IMR-90 (cell line): ENCODE data around the gene FRS3. TPM values are rescaled to one million over a fixed set of nuclear protein-coding genes. Genes with fewer than 3 reads are reported as not detected.

ENCODE experiments used
- ATAC-seq: fragments of 200-7000 bp; cut with Tn5 transposase; 2 replicates; pipeline ENCODE4 v1.9.1; 2020; ENCODE audit warnings: low read depth, mild to moderate bottlenecking, moderate library complexity
- BruUV-seq: library from RNA; stranded (reverse); fragments of 400-500 nt; replicated peaks from 2 replicates; lab custom pipeline; 2021; lab: Mats Ljungman, UMichigan
- CTCF ChIA-PET: fragments of 300-600 bp; formaldehyde crosslinking; extraction: SDS; loops from one replicate; lab custom pipeline; 2021; ENCODE audit warnings: antibody characterized with exemption; lab: Yijun Ruan, JAX
- POLR2A ChIA-PET: fragments of 300-600 bp; sonication (Branson Sonifier 250); formaldehyde crosslinking; loops from one replicate; lab custom pipeline; 2022; ENCODE audit warnings: antibody characterized with exemption; ENCODE audit not compliant: unreplicated experiment; lab: Charles Lee
- DNase-seq: peaks from one replicate; pipeline ENCODE4 v3.0.0; 2013
- H2AFZ ChIP-seq: replicated peaks from 2 replicates; pipeline ENCODE3; 2013; ENCODE audit warnings: low read length, mild to moderate bottlenecking; ENCODE audit not compliant: poor library complexity
- H2AK5ac ChIP-seq: 2 replicates; pipeline ENCODE4 v1.6.1; 2013; ENCODE audit warnings: low read depth, low read length, inconsistent platforms
- H2AK9ac ChIP-seq: replicated peaks from 2 replicates; pipeline ENCODE3; 2013; ENCODE audit warnings: mild to moderate bottlenecking, low read depth, low read length, moderate library complexity; ENCODE audit not compliant: poor library complexity
- H2BK120ac ChIP-seq: 2 replicates; pipeline ENCODE4 v1.6.1; 2013; ENCODE audit warnings: low read depth, low read length, inconsistent platforms
- H2BK15ac ChIP-seq: 3 replicates; pipeline ENCODE4 v1.6.1; 2013; ENCODE audit warnings: low read depth, low read length, inconsistent platforms
- H2BK20ac ChIP-seq: 2 replicates; pipeline ENCODE4 v1.6.1; 2013; ENCODE audit warnings: low read depth, mild to moderate bottlenecking, inconsistent platforms, low read length, moderate library complexity
- H2BK5ac ChIP-seq: 2 replicates; pipeline ENCODE4 v1.6.1; 2013; ENCODE audit warnings: mild to moderate bottlenecking, low read depth, low read length, inconsistent platforms; ENCODE audit not compliant: poor library complexity, severe bottlenecking
- H3K14ac ChIP-seq: replicated peaks from 2 replicates; pipeline ENCODE4 v1.6.1; 2013; ENCODE audit warnings: low read depth, low read length, inconsistent platforms
- H3K18ac ChIP-seq: 2 replicates; pipeline ENCODE4 v1.6.1; 2013; ENCODE audit warnings: low read depth, low read length, control low read depth
- H3K23ac ChIP-seq: 2 replicates; pipeline ENCODE4 v1.6.1; 2013; ENCODE audit warnings: low read depth, low read length, inconsistent platforms
- H3K27ac ChIP-seq: 2 replicates; pipeline ENCODE4 v1.5.1; 2013; ENCODE audit warnings: mild to moderate bottlenecking, control low read depth, low read length; ENCODE audit not compliant: insufficient read depth
- H3K27me3 ChIP-seq: 2 replicates; pipeline ENCODE4 v1.6.1; 2013; ENCODE audit warnings: low read length; ENCODE audit not compliant: control insufficient read depth, insufficient read depth
- H3K36me3 ChIP-seq: 2 replicates; pipeline ENCODE4 v1.6.1; 2013; ENCODE audit warnings: low read length, mixed read lengths; ENCODE audit not compliant: control insufficient read depth, insufficient read depth
- H3K4ac ChIP-seq: 2 replicates; pipeline ENCODE4 v1.6.1; 2013; ENCODE audit warnings: low read depth, low read length, inconsistent platforms
- H3K4me1 ChIP-seq: 2 replicates; pipeline ENCODE4 v1.6.1; 2013; ENCODE audit warnings: low read length, mixed read lengths; ENCODE audit not compliant: control insufficient read depth, insufficient read depth
- H3K4me2 ChIP-seq: 2 replicates; pipeline ENCODE4 v1.6.1; 2013; ENCODE audit warnings: low read depth, mild to moderate bottlenecking, control low read depth, low read length, moderate library complexity
- H3K4me3 ChIP-seq: 2 replicates; pipeline ENCODE4 v1.5.1; 2013; ENCODE audit warnings: low read depth, mild to moderate bottlenecking, control low read depth, low read length, moderate library complexity; ENCODE audit not compliant: insufficient read depth
- H3K56ac ChIP-seq: 2 replicates; pipeline ENCODE4 v1.6.1; 2013; ENCODE audit warnings: low read length, inconsistent platforms; ENCODE audit not compliant: insufficient read depth; ENCODE audit errors: extremely low read depth
- H3K79me1 ChIP-seq, 2 experiments: 2 replicates each; pipeline ENCODE4 v1.6.1; 2013; ENCODE audit warnings: low read length in 2 of 2, inconsistent platforms in 1 of 2, low read depth in 1 of 2
- H3K9ac ChIP-seq: 2 replicates; pipeline ENCODE4 v1.6.1; 2013; ENCODE audit warnings: low read depth, low read length, control low read depth
- H3K9me1 ChIP-seq: 2 replicates; pipeline ENCODE4 v1.6.1; 2013; ENCODE audit warnings: low read length, inconsistent platforms; ENCODE audit not compliant: insufficient read depth
- H3K9me3 ChIP-seq: 2 replicates; pipeline ENCODE4 v1.6.1; 2013; ENCODE audit warnings: low read length; ENCODE audit not compliant: control insufficient read depth, insufficient read depth
- H4K20me1 ChIP-seq: 2 replicates; pipeline ENCODE4 v1.6.1; 2013; ENCODE audit warnings: low read length, inconsistent platforms; ENCODE audit not compliant: insufficient read depth
- H4K5ac ChIP-seq: 2 replicates; pipeline ENCODE4 v1.6.1; 2013; ENCODE audit warnings: mild to moderate bottlenecking, low read depth, low read length, control low read depth
- H4K8ac ChIP-seq, 2 experiments: 2 replicates each; pipeline ENCODE4 v1.6.1; 2013; ENCODE audit warnings: low read depth in 2 of 2, low read length in 2 of 2, control low read depth in 1 of 2, inconsistent platforms in 1 of 2
- H4K91ac ChIP-seq: 2 replicates; pipeline ENCODE4 v1.6.1; 2013; ENCODE audit warnings: low read depth, low read length, inconsistent platforms; ENCODE audit not compliant: insufficient read depth
- FOS ChIP-seq: fragments of 150-350 bp; IDR thresholded peaks from 2 replicates; pipeline ENCODE4 v1.6.1; 2016; ENCODE audit warnings: low read depth, low read length
- SMC3 ChIP-seq: fragments of 150-350 bp; IDR thresholded peaks from 2 replicates; pipeline ENCODE4 v1.6.1; 2016; ENCODE audit warnings: low read depth, mild to moderate bottlenecking, antibody characterized with exemption, low read length, moderate library complexity
- WGBS, 2 experiments: methylation state at CpG; one replicate each; pipeline versions ENCODE4 v1.1.5 to v1.1.7; 2013; ENCODE audit warnings: missing lambda C conversion rate in 2 of 2; ENCODE audit not compliant: insufficient read length in 1 of 2; ENCODE audit errors: extremely low coverage in 2 of 2; 5-methylcytosine and 5-hydroxymethylcytosine counted together
- dilution Hi-C: fragments of 300-500 bp; cut with HindIII; formaldehyde crosslinking; loops from one replicate; pipeline ENCODE4 v1.14.3; 2018; ENCODE audit warnings: low sequenced_read_pairs; ENCODE audit not compliant: unreplicated experiment
- in situ Hi-C: fragments of 300-500 bp; cut with MboI; formaldehyde crosslinking; loops from 3 replicates; pipeline ENCODE4 v1.14.3; 2019; ENCODE audit warnings: low sequenced_read_pairs, inconsistent platforms, mixed read lengths
- intact Hi-C: fragments of 100-400 bp; cut with micrococcal nuclease; formaldehyde crosslinking; loops from 2 replicates; pipeline ENCODE4 v1.10.0; 2022
- polyA plus RNA-seq, 3 experiments: library from polyadenylated mRNA; depleted of rRNA; stranded (reverse); fragments of >200 nt; gene quantifications; 2 replicates each; pipeline ENCODE4 v1.2.3, GENCODE V29; 2012; ENCODE audit warnings: low replicate concordance in 1 of 3
- total RNA-seq: library from RNA; depleted of rRNA; stranded (reverse); fragments of >200 nt; gene quantifications from 2 replicates; pipeline ENCODE4 v1.2.3, GENCODE V29; 2012
- TF ChIP-seq, protein P1 (sequence below): conservative IDR thresholded peaks from 2 replicates; pipeline ENCODE4 v1.5.1; 2012; ENCODE audit warnings: mild to moderate bottlenecking, low read depth, low read length, improper control_type of control experiment

The FRS3 gene
- total and polyA plus RNA-seq, 2 of the 4 experiments (the other 2 are of a cell fraction) = 0.54 to 3.8 TPM

DNA sequence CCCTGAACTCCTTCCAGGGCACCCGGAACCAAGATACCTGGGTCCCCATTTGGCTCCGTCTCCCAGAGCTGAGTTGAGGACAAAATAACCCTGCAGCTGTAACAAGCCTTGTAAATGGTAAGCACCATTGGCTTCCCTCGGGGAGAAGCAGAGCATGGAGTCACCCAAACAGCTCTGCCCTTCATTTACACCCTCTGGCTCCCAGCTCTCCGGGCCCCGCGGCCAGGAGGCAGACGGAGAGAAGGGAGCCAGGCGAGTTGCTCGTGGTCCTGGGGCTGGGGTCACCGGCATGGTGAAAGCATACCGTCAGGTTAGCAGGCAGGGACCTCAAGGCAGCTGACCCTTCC is 46.4 kb downstream of the FRS3 start:
- Histone ChIP-seq H2AK5ac (peak overlapping the region; percentile 43), H3K56ac (no peak overlapping the region), H3K27me3 (no peaks in the 10 kb centered on the region), H3K4me2 (peak overlapping the region; percentile 78), H4K5ac (peak overlapping the region; percentile 35; the same call in 1 of the 2 replicates), H2BK120ac (peak overlapping the region; percentile 72; the same call in 1 of the 2 replicates), H3K36me3 (no peaks in the 10 kb centered on the region), H3K9me3 (no peaks in the 10 kb centered on the region), H4K20me1 (no peaks in the 10 kb centered on the region), H3K4me1 (peaks cover 18% of the 10 kb centered on the region), H2BK20ac (no peak overlapping the region), H2AFZ (peak overlapping the region; percentile 95), H2BK5ac (peak overlapping the region; percentile 71), H3K9me1 (peaks cover 9% of the 10 kb centered on the region; the same call in 1 of the 2 replicates), H3K4me3 (peak overlapping the region; percentile 88), H3K79me1 (peaks cover 6 to 23% of the 10 kb centered on the region in 2 experiments; a peak in 2 of 4 replicates), H2AK9ac (peak overlapping the region; percentile 35), H3K27ac (peak overlapping the region; percentile 84; the same call in 1 of the 2 replicates), H2BK15ac (no peak overlapping the region), H3K9ac (peak overlapping the region; percentile 27; the same call in 1 of the 2 replicates), H3K14ac (peak overlapping the region; percentile 60), H4K91ac (peak overlapping the region; percentile 78; the same call in 1 of the 2 replicates), H3K18ac (peak overlapping the region; percentile 22; the same call in 1 of the 2 replicates), H4K8ac (peak overlapping the region; percentile 51 to 59; a peak in 3 of 4 replicates), H3K4ac (peak overlapping the region; percentile 82), H3K23ac (no peak overlapping the region)
- ATAC-seq = no peak
- dilution Hi-C loops = no loop called here
- ChIA-PET CTCF (interaction anchor here (0.6 kb wide), 1 partner anchor 342 kb away, joined by 3 read pairs; no protein-coding TSS in a partner anchor), POLR2A (interaction anchor here (0.6 kb wide), 1 partner anchor 45 kb away, joined by 12 read pairs; no protein-coding TSS in a partner anchor)
- intact Hi-C loops = no loop called here
- WGBS, 2 experiments = 60% methylated on average over 2 of the region's 11 CpGs; no CpG with 5 or more reads in 1 of the 2 experiments
- DNase-seq = no peak
- no TSS peak for BruUV-seq
- in situ Hi-C loops = no loop called here
- no peak for TF ChIP-seq SMC3
- TF ChIP-seq FOS = no peak
- TF ChIP-seq, protein P1, sequence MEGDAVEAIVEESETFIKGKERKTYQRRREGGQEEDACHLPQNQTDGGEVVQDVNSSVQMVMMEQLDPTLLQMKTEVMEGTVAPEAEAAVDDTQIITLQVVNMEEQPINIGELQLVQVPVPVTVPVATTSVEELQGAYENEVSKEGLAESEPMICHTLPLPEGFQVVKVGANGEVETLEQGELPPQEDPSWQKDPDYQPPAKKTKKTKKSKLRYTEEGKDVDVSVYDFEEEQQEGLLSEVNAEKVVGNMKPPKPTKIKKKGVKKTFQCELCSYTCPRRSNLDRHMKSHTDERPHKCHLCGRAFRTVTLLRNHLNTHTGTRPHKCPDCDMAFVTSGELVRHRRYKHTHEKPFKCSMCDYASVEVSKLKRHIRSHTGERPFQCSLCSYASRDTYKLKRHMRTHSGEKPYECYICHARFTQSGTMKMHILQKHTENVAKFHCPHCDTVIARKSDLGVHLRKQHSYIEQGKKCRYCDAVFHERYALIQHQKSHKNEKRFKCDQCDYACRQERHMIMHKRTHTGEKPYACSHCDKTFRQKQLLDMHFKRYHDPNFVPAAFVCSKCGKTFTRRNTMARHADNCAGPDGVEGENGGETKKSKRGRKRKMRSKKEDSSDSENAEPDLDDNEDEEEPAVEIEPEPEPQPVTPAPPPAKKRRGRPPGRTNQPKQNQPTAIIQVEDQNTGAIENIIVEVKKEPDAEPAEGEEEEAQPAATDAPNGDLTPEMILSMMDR = no peak
